Progenitor cell of endocrine pancreas (in vitro differentiated cells): ENCODE data around the gene SMG9. TPM values are rescaled to one million over a fixed set of nuclear protein-coding genes. Genes with fewer than 3 reads are reported as not detected.

ENCODE experiments used
- DNase-seq: peaks from one replicate; pipeline ENCODE4 v3.0.0; 2021; ENCODE audit warnings: low spot score; ENCODE audit not compliant: unreplicated experiment
- H3K27ac Mint-ChIP-seq: 2 replicates; pipeline ENCODE4 v1.8.0; 2021; ENCODE audit warnings: mild to moderate bottlenecking, moderate library complexity, mixed read lengths
- H3K27me3 Mint-ChIP-seq: 2 replicates; pipeline ENCODE4 v1.8.0; 2021; ENCODE audit warnings: mixed read lengths
- H3K36me3 Mint-ChIP-seq: 2 replicates; pipeline ENCODE4 v1.8.0; 2022; ENCODE audit warnings: mixed read lengths; ENCODE audit not compliant: insufficient read depth
- H3K4me1 Mint-ChIP-seq: 2 replicates; pipeline ENCODE4 v1.8.0; 2021; ENCODE audit warnings: low read depth, mixed read lengths
- H3K4me3 Mint-ChIP-seq: 2 replicates; pipeline ENCODE4 v1.8.0; 2021; ENCODE audit warnings: low read depth, mild to moderate bottlenecking, moderate library complexity, mixed read lengths
- H3K9me3 Mint-ChIP-seq: 2 replicates; pipeline ENCODE4 v1.8.0; 2021; ENCODE audit warnings: low read depth, mixed read lengths
- total RNA-seq: library from RNA; stranded (reverse); gene quantifications from 2 replicates; pipeline ENCODE4 v1.2.1, GENCODE V29; 2021
- TF ChIP-seq, protein P1 (sequence below): fragments of 200-600 bp; sonication (generic); IDR thresholded peaks from one replicate; pipeline ENCODE4 v1.5.0; 2021; ENCODE audit warnings: antibody characterized with exemption, mild to moderate bottlenecking; ENCODE audit not compliant: unreplicated experiment

The SMG9 gene
- total RNA-seq, 1 donor from 2014 or later: 78.9 TPM

DNA sequence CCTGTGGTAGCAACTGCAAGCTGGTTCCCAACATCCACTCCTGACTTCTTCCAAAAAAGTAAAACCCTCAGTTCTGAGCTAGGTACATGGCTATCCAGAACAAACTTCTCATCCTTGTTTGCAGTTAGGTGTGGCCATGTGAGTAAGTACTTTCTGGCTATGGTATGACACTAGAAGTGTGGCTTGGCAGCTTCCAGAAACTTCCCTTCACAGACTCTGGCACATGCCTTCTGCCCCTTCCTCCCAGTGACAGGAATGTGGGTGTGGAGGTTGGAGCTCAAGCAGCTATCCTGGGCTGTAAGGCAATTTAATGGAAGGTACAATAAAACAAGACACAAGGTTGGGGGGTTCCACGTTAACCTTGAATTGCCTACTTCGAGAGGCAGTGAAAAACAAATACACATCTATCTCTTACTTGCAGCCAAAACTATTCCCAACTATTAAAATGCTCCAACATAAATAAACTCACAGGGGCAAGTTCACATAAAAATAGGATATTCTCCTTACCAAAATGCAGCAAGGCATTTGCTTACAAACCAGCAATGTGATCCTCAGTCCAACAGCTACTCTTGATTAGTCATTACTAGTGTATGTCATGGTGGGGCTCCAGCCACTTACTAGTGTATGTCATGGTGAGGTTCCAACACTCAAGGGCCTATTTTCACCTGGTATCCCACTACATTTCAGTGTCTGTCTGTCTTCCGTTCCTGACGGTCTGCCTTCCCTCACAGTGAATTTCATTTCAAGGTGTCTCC, 3.1 kb downstream of the SMG9 start:
- H3K27ac Mint-ChIP-seq: no peak overlapping the region
- H3K36me3 Mint-ChIP-seq: peaks cover 19% of the 10 kb centered on the region
- H3K27me3 Mint-ChIP-seq: no peaks in the 10 kb centered on the region
- DNase-seq: no peak
- no peaks in the 10 kb centered on the region for H3K9me3 Mint-ChIP-seq
- TF ChIP-seq, protein P1, sequence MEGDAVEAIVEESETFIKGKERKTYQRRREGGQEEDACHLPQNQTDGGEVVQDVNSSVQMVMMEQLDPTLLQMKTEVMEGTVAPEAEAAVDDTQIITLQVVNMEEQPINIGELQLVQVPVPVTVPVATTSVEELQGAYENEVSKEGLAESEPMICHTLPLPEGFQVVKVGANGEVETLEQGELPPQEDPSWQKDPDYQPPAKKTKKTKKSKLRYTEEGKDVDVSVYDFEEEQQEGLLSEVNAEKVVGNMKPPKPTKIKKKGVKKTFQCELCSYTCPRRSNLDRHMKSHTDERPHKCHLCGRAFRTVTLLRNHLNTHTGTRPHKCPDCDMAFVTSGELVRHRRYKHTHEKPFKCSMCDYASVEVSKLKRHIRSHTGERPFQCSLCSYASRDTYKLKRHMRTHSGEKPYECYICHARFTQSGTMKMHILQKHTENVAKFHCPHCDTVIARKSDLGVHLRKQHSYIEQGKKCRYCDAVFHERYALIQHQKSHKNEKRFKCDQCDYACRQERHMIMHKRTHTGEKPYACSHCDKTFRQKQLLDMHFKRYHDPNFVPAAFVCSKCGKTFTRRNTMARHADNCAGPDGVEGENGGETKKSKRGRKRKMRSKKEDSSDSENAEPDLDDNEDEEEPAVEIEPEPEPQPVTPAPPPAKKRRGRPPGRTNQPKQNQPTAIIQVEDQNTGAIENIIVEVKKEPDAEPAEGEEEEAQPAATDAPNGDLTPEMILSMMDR: no peak
- no peak overlapping the region for H3K4me3 Mint-ChIP-seq
- H3K4me1 Mint-ChIP-seq: peaks cover 14% of the 10 kb centered on the region

DNA sequence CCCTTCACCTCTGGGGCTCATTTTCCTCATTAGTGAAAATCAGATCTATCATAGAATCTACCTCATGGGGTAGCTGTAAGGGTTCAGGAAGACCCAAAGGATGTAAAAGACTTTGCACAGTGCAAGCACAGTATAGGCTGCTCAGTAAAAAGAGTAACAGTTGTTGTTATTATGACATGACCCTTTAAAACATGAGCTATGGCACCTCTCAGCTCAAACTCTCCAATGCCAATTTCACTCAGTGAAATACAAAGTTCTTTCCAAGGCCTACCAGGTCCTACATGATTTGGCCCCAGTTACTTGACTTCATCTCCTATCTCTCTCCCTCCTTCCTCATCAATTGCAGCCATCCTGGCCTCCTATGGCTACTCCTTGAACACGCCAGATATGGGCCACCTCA, 4.9 kb downstream of the SMG9 start:
- no peak for DNase-seq
- no peak overlapping the region for H3K27ac Mint-ChIP-seq
- no peak overlapping the region for H3K4me3 Mint-ChIP-seq
- H3K36me3 Mint-ChIP-seq: peaks cover 28% of the 10 kb centered on the region
- H3K27me3 Mint-ChIP-seq: no peaks in the 10 kb centered on the region
- H3K4me1 Mint-ChIP-seq: peaks cover 11% of the 10 kb centered on the region
- no peaks in the 10 kb centered on the region for H3K9me3 Mint-ChIP-seq
- TF ChIP-seq, protein P1: no peak

DNA sequence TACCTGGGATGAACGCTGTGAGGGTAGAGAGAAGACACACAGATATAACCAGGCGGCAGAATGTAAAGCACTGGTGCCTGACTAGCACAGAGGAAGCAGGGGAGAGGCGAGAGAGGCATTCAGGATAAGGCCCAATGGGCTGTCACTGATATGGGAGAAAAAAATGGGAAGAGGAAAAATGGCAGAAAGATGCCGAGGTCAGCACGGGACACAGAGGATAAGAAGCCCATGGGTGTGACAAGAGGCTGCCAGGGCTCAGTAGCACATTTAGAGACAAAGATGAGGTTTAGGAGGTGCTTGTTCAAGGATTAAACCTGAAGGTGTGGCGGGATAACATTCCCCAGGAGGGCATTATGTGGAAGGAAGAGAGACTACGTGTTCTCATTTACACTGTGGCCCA, 5.6 kb downstream of the SMG9 start:
- H3K4me3 Mint-ChIP-seq: no peak overlapping the region
- DNase-seq: no peak
- peaks cover 8% of the 10 kb centered on the region for H3K4me1 Mint-ChIP-seq
- peaks cover 32% of the 10 kb centered on the region for H3K36me3 Mint-ChIP-seq
- H3K27me3 Mint-ChIP-seq: no peaks in the 10 kb centered on the region
- H3K27ac Mint-ChIP-seq: no peak overlapping the region
- TF ChIP-seq, protein P1: no peak
- no peaks in the 10 kb centered on the region for H3K9me3 Mint-ChIP-seq

DNA sequence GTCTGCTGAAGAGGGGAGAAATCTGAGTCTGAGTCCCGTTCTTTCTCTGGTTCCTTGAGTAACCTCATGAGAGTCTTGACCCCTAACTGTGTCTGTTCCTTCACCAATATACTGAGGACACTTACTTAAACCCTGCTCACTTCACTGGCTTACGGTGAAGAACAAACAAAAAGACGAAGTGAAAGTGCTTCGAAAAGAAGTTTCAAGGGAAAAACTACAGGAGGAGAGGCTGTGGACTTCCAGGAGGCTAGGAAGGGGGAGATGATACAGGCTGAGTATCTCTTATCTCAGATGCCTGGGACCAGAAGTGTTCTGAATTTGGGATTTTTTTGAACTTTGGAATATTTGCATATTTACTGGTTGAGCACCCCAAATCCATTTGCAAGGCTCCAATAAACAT, 6.1 kb downstream of the SMG9 start:
- H3K36me3 Mint-ChIP-seq: peaks cover 36% of the 10 kb centered on the region
- no peak for DNase-seq
- H3K9me3 Mint-ChIP-seq: no peaks in the 10 kb centered on the region
- H3K27me3 Mint-ChIP-seq: no peaks in the 10 kb centered on the region
- H3K4me1 Mint-ChIP-seq: peaks cover 5% of the 10 kb centered on the region
- TF ChIP-seq, protein P1: no peak
- H3K27ac Mint-ChIP-seq: no peak overlapping the region
- H3K4me3 Mint-ChIP-seq: no peak overlapping the region

DNA sequence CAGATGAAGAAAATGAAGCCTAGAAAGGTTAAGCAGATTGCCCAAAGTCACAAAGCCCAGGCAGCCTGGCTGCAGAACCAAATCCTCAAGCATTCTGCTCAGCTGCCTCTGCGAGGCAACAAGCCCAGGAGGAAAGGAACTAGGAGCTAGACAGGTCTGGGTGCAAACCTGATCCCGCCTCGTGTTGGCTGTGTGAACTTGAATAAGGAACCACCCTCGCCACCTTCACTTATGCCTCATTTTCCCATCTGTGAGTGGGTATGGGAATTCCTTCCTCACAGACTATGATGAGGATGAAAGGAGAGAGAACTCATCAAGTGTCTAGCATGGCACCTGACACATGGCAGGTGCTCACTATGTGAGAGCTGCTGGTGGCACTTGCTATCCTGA, 6.6 kb downstream of the SMG9 start:
- Mint-ChIP-seq H3K9me3 (no peaks in the 10 kb centered on the region), H3K27me3 (no peaks in the 10 kb centered on the region), H3K27ac (no peak overlapping the region), H3K36me3 (peaks cover 36% of the 10 kb centered on the region), H3K4me3 (no peak overlapping the region), H3K4me1 (peaks cover 4% of the 10 kb centered on the region)
- no peak for DNase-seq
- TF ChIP-seq, protein P1: no peak
